K562 (cell line): ENCODE measurements around the gene AKAP12. TPM values are rescaled to one million over a fixed set of nuclear protein-coding genes. Genes with fewer than 3 reads are reported as not detected.

ENCODE experiments used
- DPF2 ChIP-seq: fragments of 450-650 bp; IDR thresholded peaks from 2 replicates; pipeline ENCODE4 v1.6.1; 2016
- FOXA3 ChIP-seq, 2 experiments: fragments of 450-650 bp in 1 of 2; sonication (generic) in 1 of 2; formaldehyde crosslinking; IDR thresholded peaks in 1 of 2; conservative IDR thresholded peaks in 1 of 2; 2 replicates each; pipeline versions ENCODE4 v1.4.0 to v1.8.0; 2020 to 2022; ENCODE audit warnings: mild to moderate bottlenecking in 2 of 2, missing genetic modification reagents in 1 of 2
- HNRNPL ChIP-seq: fragments of 200-400 bp; formaldehyde crosslinking; IDR thresholded peaks from 2 replicates; pipeline ENCODE4 v1.6.1; 2017; ENCODE audit warnings: low read depth, mild to moderate bottlenecking, low read length
- OTX1 ChIP-seq: fragments of 450-650 bp; formaldehyde crosslinking; IDR thresholded peaks from 2 replicates; pipeline ENCODE4 v1.4.0; 2022; ENCODE audit warnings: mild to moderate bottlenecking
- SMAD4 ChIP-seq: fragments of 250-450 bp; sonication (Bioruptor Pico); conservative IDR thresholded peaks from 2 replicates; pipeline ENCODE4 v1.8.0; 2021; ENCODE audit warnings: inconsistent platforms, mild to moderate bottlenecking, moderate library complexity
- STAT5B ChIP-seq: fragments of 250-450 bp; sonication (Bioruptor Pico); IDR thresholded peaks from 2 replicates; pipeline ENCODE4 v1.8.0; 2021; ENCODE audit warnings: mild to moderate bottlenecking, inconsistent platforms
- THRAP3 ChIP-seq: fragments of 450-650 bp; IDR thresholded peaks from 2 replicates; pipeline ENCODE4 v1.6.1; 2016; ENCODE audit warnings: mild to moderate bottlenecking, inconsistent platforms, borderline replicate concordance
- ZNF232 ChIP-seq: sonication (generic); formaldehyde crosslinking; IDR thresholded peaks from 2 replicates; pipeline ENCODE4 v1.8.0; 2022; ENCODE audit warnings: mild to moderate bottlenecking, missing genetic modification reagents
- ZNF324 ChIP-seq: fragments of 250-450 bp; sonication (Bioruptor Pico); IDR thresholded peaks from 2 replicates; pipeline ENCODE4 v1.4.0; 2020; ENCODE audit warnings: mild to moderate bottlenecking
- ZNF395 ChIP-seq: fragments of 200-800 bp; sonication (Bioruptor generic); IDR thresholded peaks from 2 replicates; pipeline ENCODE4 v1.6.1; 2017; ENCODE audit warnings: missing genetic modification characterization, missing compliant biosample characterization
- ZNF699 ChIP-seq: fragments of 250-450 bp; sonication (Bioruptor Pico); IDR thresholded peaks from 2 replicates; pipeline ENCODE4 v1.8.0; 2021; ENCODE audit warnings: mild to moderate bottlenecking, moderate library complexity; ENCODE audit not compliant: insufficient replicate concordance
- ZNF740 ChIP-seq, 3 experiments: fragments of 200-800 bp in 1 of 3; sonication (Bioruptor generic) in 1 of 3; sonication (generic) in 1 of 3; formaldehyde crosslinking in 1 of 3; IDR thresholded peaks; 2 replicates each; pipeline versions ENCODE4 v1.6.1 to v1.8.0; 2016 to 2022; ENCODE audit warnings: mild to moderate bottlenecking in 2 of 3, missing compliant biosample characterization in 2 of 3, missing genetic modification characterization in 2 of 3, missing genetic modification reagents in 1 of 3
- ZNF766 ChIP-seq: fragments of 200-800 bp; sonication (Bioruptor generic); conservative IDR thresholded peaks from 2 replicates; pipeline ENCODE4 v1.6.1; 2016; ENCODE audit warnings: missing genetic modification characterization, missing compliant biosample characterization
- polyA plus RNA-seq, 8 experiments: library from polyadenylated mRNA; depleted of rRNA in 4 of 8; stranded (reverse) in 5 of 8; unstranded in 3 of 8; fragments of >200 nt; fragmentation: Nextera tagmentation in 2 of 8; fragmentation: Illumina TruSeq in 1 of 8; extraction: Ambion mirVana in 2 of 8; extraction: Trizol in 1 of 8; gene quantifications; 2 replicates each; pipeline versions ENCODE4 v1.2.1 to v1.2.3, GENCODE V29; 2011 to 2014; ENCODE audit warnings: inconsistent platforms in 1 of 8, missing spikeins in 1 of 8
- total RNA-seq, 7 experiments: library from RNA; depleted of rRNA in 6 of 7; stranded (reverse); fragments of >200 nt in 6 of 7; fragmentation: Illumina TruSeq in 2 of 7; extraction: Trizol in 2 of 7; gene quantifications; 2 replicates each; pipeline versions ENCODE4 v1.2.1 to v1.2.3, GENCODE V29; 2011 to 2021; ENCODE audit warnings: low replicate concordance in 1 of 7
- TF ChIP-seq, protein P1 (sequence below), 3 experiments: IDR thresholded peaks in 2 of 3; conservative IDR thresholded peaks in 1 of 3; 2 replicates each; pipeline ENCODE4 v1.5.1; 2011 to 2012; ENCODE audit warnings: low read length in 3 of 3, mild to moderate bottlenecking in 3 of 3, control low read depth in 2 of 3, improper control_type of control experiment in 1 of 3, inconsistent platforms in 1 of 3, low read depth in 1 of 3, mixed read lengths in 1 of 3, moderate library complexity in 1 of 3; ENCODE audit not compliant: insufficient read depth in 2 of 3
- TF ChIP-seq, protein P2 (sequence below): fragments of 250-450 bp; sonication (Bioruptor Pico); IDR thresholded peaks from 2 replicates; pipeline ENCODE4 v1.8.0; 2021; ENCODE audit warnings: mild to moderate bottlenecking, moderate library complexity
- TF ChIP-seq, protein P3 (sequence below): fragments of 450-650 bp; formaldehyde crosslinking; IDR thresholded peaks from 2 replicates; pipeline ENCODE4 v1.4.0; 2020; ENCODE audit warnings: mild to moderate bottlenecking

AKAP12 gene
- total and polyA plus RNA-seq, 9 of the 15 experiments (the other 6 are each of a cell fraction or from before 2014, with no cell fraction given), result 0.08 to 2.0 (median 0.62) TPM

DNA sequence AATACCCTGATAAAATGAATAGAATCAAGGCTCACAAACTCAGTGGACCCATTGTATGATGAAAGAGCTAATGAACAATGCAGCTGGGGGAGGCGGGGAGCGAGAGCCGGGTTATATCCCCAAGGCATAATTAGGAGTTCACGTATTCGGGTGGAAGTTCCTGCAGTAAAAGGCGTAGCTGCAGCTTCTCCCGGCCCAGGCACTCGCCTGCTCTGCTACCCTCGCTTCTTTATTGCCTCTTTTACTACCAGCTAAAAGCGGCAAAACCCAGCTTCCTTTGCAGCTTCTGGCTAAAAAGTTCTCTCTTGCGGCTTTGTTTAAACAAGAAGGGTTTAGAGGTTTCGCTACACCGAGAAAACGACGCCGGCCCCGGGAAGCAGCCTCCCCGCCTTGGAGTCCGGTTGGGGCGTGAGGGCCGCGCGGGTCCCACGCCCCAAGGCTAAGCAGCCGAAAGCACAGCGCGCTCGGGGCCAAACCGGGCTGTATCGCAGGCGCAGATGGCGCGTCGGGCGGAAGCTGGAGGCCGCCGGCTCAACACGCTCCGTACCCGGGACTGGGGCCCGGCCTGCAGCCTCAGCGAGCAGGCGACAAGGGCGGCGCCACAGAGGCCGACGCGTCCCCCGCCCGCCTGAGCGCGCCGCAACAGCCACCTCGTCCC is 150.0 kb downstream of the AKAP12 start (continued):
- TF ChIP-seq, protein P1, sequence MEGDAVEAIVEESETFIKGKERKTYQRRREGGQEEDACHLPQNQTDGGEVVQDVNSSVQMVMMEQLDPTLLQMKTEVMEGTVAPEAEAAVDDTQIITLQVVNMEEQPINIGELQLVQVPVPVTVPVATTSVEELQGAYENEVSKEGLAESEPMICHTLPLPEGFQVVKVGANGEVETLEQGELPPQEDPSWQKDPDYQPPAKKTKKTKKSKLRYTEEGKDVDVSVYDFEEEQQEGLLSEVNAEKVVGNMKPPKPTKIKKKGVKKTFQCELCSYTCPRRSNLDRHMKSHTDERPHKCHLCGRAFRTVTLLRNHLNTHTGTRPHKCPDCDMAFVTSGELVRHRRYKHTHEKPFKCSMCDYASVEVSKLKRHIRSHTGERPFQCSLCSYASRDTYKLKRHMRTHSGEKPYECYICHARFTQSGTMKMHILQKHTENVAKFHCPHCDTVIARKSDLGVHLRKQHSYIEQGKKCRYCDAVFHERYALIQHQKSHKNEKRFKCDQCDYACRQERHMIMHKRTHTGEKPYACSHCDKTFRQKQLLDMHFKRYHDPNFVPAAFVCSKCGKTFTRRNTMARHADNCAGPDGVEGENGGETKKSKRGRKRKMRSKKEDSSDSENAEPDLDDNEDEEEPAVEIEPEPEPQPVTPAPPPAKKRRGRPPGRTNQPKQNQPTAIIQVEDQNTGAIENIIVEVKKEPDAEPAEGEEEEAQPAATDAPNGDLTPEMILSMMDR (IDR thresholded peaks at IDR 0.05 in 2 of 3, conservative IDR thresholded peaks at IDR 0.05 in 1 of 3; ENCODE audit: insufficient read depth in 2 of 3, low read depth in 1 of 3, low read length in 3 of 3), result peak in 1 of 3 experiments; percentile 4; a peak in 1 of 6 replicates
- TF ChIP-seq ZNF699 (CRISPR knock-in tag) (no peak), ZNF324 (0 out of 2 replicates have a peak, but pooled peaks have one; percentile 12), STAT5B (CRISPR knock-in tag) (no peak), ZNF766 (peak; percentile 82; the same call in 1 of the 2 replicates), ZNF232 (CRISPR knock-in tag) (0 out of 2 replicates have a peak, but pooled peaks have one; percentile 60), ZNF740 (CRISPR knock-in tag; IDR thresholded peaks at IDR 0.05) (peak; percentile 49; the same call in 1 of the 2 replicates), ZNF740 (tag; IDR thresholded peaks at IDR 0.05) (no peak), THRAP3 (no peak), HNRNPL (no peak), FOXA3 (CRISPR knock-in tag; conservative IDR thresholded peaks at IDR 0.05 in 1 of 2, IDR thresholded peaks at IDR 0.05 in 1 of 2) (0 out of 4 replicates have a peak, but pooled peaks of 1 of the 2 experiments have one; percentile 1), DPF2 (no peak), ZNF395 (peak; percentile 26; the same call in 1 of the 2 replicates), SMAD4 (CRISPR knock-in tag) (peak; percentile 94), OTX1 (CRISPR knock-in tag) (peak; percentile 87)
- TF ChIP-seq, protein P2, sequence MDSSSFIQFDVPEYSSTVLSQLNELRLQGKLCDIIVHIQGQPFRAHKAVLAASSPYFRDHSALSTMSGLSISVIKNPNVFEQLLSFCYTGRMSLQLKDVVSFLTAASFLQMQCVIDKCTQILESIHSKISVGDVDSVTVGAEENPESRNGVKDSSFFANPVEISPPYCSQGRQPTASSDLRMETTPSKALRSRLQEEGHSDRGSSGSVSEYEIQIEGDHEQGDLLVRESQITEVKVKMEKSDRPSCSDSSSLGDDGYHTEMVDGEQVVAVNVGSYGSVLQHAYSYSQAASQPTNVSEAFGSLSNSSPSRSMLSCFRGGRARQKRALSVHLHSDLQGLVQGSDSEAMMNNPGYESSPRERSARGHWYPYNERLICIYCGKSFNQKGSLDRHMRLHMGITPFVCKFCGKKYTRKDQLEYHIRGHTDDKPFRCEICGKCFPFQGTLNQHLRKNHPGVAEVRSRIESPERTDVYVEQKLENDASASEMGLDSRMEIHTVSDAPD (CRISPR knock-in tag), result no peak
- TF ChIP-seq, protein P3, sequence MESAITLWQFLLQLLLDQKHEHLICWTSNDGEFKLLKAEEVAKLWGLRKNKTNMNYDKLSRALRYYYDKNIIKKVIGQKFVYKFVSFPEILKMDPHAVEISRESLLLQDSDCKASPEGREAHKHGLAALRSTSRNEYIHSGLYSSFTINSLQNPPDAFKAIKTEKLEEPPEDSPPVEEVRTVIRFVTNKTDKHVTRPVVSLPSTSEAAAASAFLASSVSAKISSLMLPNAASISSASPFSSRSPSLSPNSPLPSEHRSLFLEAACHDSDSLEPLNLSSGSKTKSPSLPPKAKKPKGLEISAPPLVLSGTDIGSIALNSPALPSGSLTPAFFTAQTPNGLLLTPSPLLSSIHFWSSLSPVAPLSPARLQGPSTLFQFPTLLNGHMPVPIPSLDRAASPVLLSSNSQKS (CRISPR knock-in tag), result 0 out of 2 replicates have a peak, but pooled peaks have one; percentile 55
